GM23248 (cell line): Measurements from ENCODE around the gene CP. TPM values are rescaled to one million over a fixed set of nuclear protein-coding genes. Genes with fewer than 3 reads are reported as not detected.
A peak's percentile ranks its signal among the peaks of the same experiment; 100 is the strongest.
"Not testable (repeated sequence)": the region's sequence is repeated elsewhere in the genome, so short reads cannot be mapped to it uniquely, and the experiment has no call there.

Experiments
- DNase-seq: peaks from one replicate; pipeline ENCODE4 v3.0.0-alpha.2; 2015
- H2AFZ ChIP-seq: fragments of 200-600 bp; sonication (generic); 2 replicates; pipeline ENCODE4 v1.6.1; 2016; ENCODE audit warnings: antibody characterized with exemption
- H3F3A ChIP-seq: fragments of 200-600 bp; sonication (generic); 2 replicates; pipeline ENCODE4 v1.6.1; 2016; ENCODE audit warnings: mild to moderate bottlenecking, antibody characterized with exemption, mixed run types; ENCODE audit not compliant: insufficient read depth
- H3K27ac ChIP-seq: fragments of 200-600 bp; sonication (generic); 2 replicates; pipeline ENCODE4 v1.5.1; 2016; ENCODE audit warnings: mild to moderate bottlenecking
- H3K27me3 ChIP-seq: fragments of 200-600 bp; sonication (generic); replicated peaks from 2 replicates; pipeline ENCODE4 v1.6.1; 2016; ENCODE audit warnings: mild to moderate bottlenecking; ENCODE audit not compliant: insufficient read depth
- H3K36me3 ChIP-seq: fragments of 200-600 bp; sonication (generic); 2 replicates; pipeline ENCODE4 v1.6.1; 2016; ENCODE audit warnings: low read depth, mild to moderate bottlenecking
- H3K4me1 ChIP-seq: fragments of 200-600 bp; sonication (generic); 2 replicates; pipeline ENCODE4 v1.6.1; 2016; ENCODE audit warnings: mild to moderate bottlenecking; ENCODE audit not compliant: insufficient read depth
- H3K4me2 ChIP-seq: fragments of 200-600 bp; sonication (generic); one replicate; pipeline ENCODE4 v1.6.1; 2016; ENCODE audit warnings: mild to moderate bottlenecking; ENCODE audit not compliant: unreplicated experiment
- H3K4me3 ChIP-seq: fragments of 200-600 bp; sonication (generic); 2 replicates; pipeline ENCODE4 v1.5.1; 2016; ENCODE audit warnings: mild to moderate bottlenecking
- H3K79me2 ChIP-seq: fragments of 200-600 bp; sonication (generic); 2 replicates; pipeline ENCODE4 v1.6.1; 2016; ENCODE audit warnings: mild to moderate bottlenecking; ENCODE audit not compliant: insufficient read depth
- H3K9ac ChIP-seq: fragments of 200-600 bp; sonication (generic); 2 replicates; pipeline ENCODE4 v1.6.1; 2016; ENCODE audit warnings: mild to moderate bottlenecking
- H3K9me2 ChIP-seq: fragments of 200-600 bp; sonication (generic); 2 replicates; pipeline ENCODE4 v1.6.1; 2016; ENCODE audit warnings: mixed run types, mild to moderate bottlenecking, moderate library complexity; ENCODE audit not compliant: insufficient read depth
- H3K9me3 ChIP-seq: fragments of 200-600 bp; sonication (generic); one replicate; pipeline ENCODE4 v1.6.1; 2017; ENCODE audit warnings: low read depth
- H4K20me1 ChIP-seq: fragments of 200-600 bp; sonication (generic); 2 replicates; pipeline ENCODE4 v1.6.0; 2016; ENCODE audit not compliant: insufficient read depth
- EZH2 ChIP-seq: fragments of 200-600 bp; sonication (generic); IDR thresholded peaks from 2 replicates; pipeline ENCODE4 v1.6.1; 2018; ENCODE audit warnings: antibody characterized with exemption, mild to moderate bottlenecking; ENCODE audit not compliant: insufficient read depth, poor library complexity, severe bottlenecking
- EZH2phosphoT487 ChIP-seq: fragments of 200-600 bp; sonication (generic); IDR thresholded peaks from 2 replicates; pipeline ENCODE4 v1.6.1; 2018; ENCODE audit warnings: antibody characterized with exemption, moderate library complexity, mild to moderate bottlenecking, low read depth; ENCODE audit not compliant: insufficient read depth
- WGBS, 2 experiments: methylation state at CpG; one replicate each; pipeline ENCODE4 v1.1.6; 2015 to 2017; ENCODE audit warnings: low lambda C conversion rate in 2 of 2, low coverage in 1 of 2; ENCODE audit errors: missing lambda C conversion rate in 2 of 2; 5-methylcytosine and 5-hydroxymethylcytosine counted together
- in situ Hi-C: fragments of 300-500 bp; cut with MboI; formaldehyde crosslinking; loops from 2 replicates; pipeline ENCODE4 v1.15.0; 2020
- polyA plus RNA-seq: library from polyadenylated mRNA; unstranded; fragments of >200 nt; fragmentation: Nextera tagmentation; extraction: Ambion mirVana; gene quantifications from 2 replicates; pipeline ENCODE4 v1.2.1, GENCODE V29; 2016
- total RNA-seq: library from RNA; depleted of rRNA; stranded (reverse); fragments of >200 nt; shearing (Covaris generic); gene quantifications from 2 replicates; pipeline ENCODE4 v1.2.3, GENCODE V29; 2014

Gene CP
- total and polyA plus RNA-seq, 2 experiments from 2014 or later = not detected

GRCh38 chr3:149199474-149199873 lies 22.2 kb downstream of the CP start:
- no peak for TF ChIP-seq EZH2
- Histone ChIP-seq H3K4me1 (peaks cover 6% of the 10 kb centered on the region; the same call in 1 of the 2 replicates), H4K20me1 (no peaks in the 10 kb centered on the region), H3K9me3 (no peaks in the 10 kb centered on the region), H3K4me2 (no peak overlapping the region), H3K79me2 (no peaks in the 10 kb centered on the region), H2AFZ (no peak overlapping the region), H3K36me3 (no peaks in the 10 kb centered on the region), H3K9ac (no peak overlapping the region), H3K27me3 (no peaks in the 10 kb centered on the region), H3F3A (no peaks in the 10 kb centered on the region), H3K4me3 (no peak overlapping the region), H3K27ac (no peak overlapping the region), H3K9me2 (no peaks in the 10 kb centered on the region)
- DNase-seq = no peak
- WGBS, 2 experiments = 84% methylated on average over 4 of the region's 4 CpGs
- in situ Hi-C loops = no loop called here

GRCh38 chr3:149198611-149199010 lies 23.0 kb downstream of the CP start:
- peaks cover 6% of the 10 kb centered on the region; the same call in 1 of the 2 replicates for H3K4me1 ChIP-seq
- no peak overlapping the region for H3K4me3 ChIP-seq
- H3K36me3 ChIP-seq = no peaks in the 10 kb centered on the region
- no peaks in the 10 kb centered on the region for H3K9me3 ChIP-seq
- TF ChIP-seq EZH2phosphoT487 = no peak
- no peak for TF ChIP-seq EZH2
- no peaks in the 10 kb centered on the region for H4K20me1 ChIP-seq
- no peaks in the 10 kb centered on the region for H3K9me2 ChIP-seq
- peak; percentile 5 for DNase-seq
- H3K9ac ChIP-seq = no peak overlapping the region
- no peak overlapping the region for H3K4me2 ChIP-seq
- in situ Hi-C loops = no loop called here
- H2AFZ ChIP-seq = peak overlapping the region; percentile 28; the same call in 1 of the 2 replicates
- H3K79me2 ChIP-seq = no peaks in the 10 kb centered on the region
- no peak overlapping the region for H3K27ac ChIP-seq
- no peaks in the 10 kb centered on the region for H3F3A ChIP-seq
- no peaks in the 10 kb centered on the region for H3K27me3 ChIP-seq
- whole genome bisulfite sequencing, 2 experiments = 51 to 58% methylated on average over 7 of the region's 7 CpGs

- no peaks in the 10 kb centered on the region for H3K9me3 ChIP-seq
- DNase-seq = no peak
- H3K4me1 ChIP-seq = peaks cover 6% of the 10 kb centered on the region; the same call in 1 of the 2 replicates
- no peaks in the 10 kb centered on the region for H3F3A ChIP-seq
- H2AFZ ChIP-seq = no peak overlapping the region
- no peak overlapping the region for H3K9ac ChIP-seq
- WGBS, 2 experiments = 81 to 82% methylated on average over 5 of the region's 5 CpGs
- H3K36me3 ChIP-seq = no peaks in the 10 kb centered on the region
- H4K20me1 ChIP-seq = no peaks in the 10 kb centered on the region
- H3K79me2 ChIP-seq = no peaks in the 10 kb centered on the region
- H3K4me3 ChIP-seq = no peak overlapping the region
- TF ChIP-seq EZH2phosphoT487 = no peak
- no peak for TF ChIP-seq EZH2
- H3K9me2 ChIP-seq = no peaks in the 10 kb centered on the region
- H3K27me3 ChIP-seq = no peaks in the 10 kb centered on the region
- H3K4me2 ChIP-seq = no peak overlapping the region
- H3K27ac ChIP-seq = no peak overlapping the region
- in situ Hi-C loops = no loop called here
These were observed 24.0 kb downstream of the CP start for GRCh38 chr3:149197669-149198068.

- H3K27ac ChIP-seq, H3K9me3 ChIP-seq, H3K27me3 ChIP-seq, H2AFZ ChIP-seq, in situ Hi-C loops, H3K9me2 ChIP-seq, H3K4me3 ChIP-seq, H3F3A ChIP-seq, H3K4me1 ChIP-seq, H4K20me1 ChIP-seq, H3K79me2 ChIP-seq, DNase-seq, H3K4me2 ChIP-seq, H3K36me3 ChIP-seq, H3K9ac ChIP-seq: not testable (repeated sequence)
- 89 to 93% methylated on average over 12 of the region's 12 CpGs for WGBS, 2 experiments
These were observed 24.6 kb downstream of the CP start for GRCh38 chr3:149196805-149197592.

- no peak overlapping the region for H2AFZ ChIP-seq
- no peaks in the 10 kb centered on the region for H4K20me1 ChIP-seq
- H3K4me2 ChIP-seq = no peak overlapping the region
- TF ChIP-seq EZH2 = no peak
- no peak for TF ChIP-seq EZH2phosphoT487
- no peaks in the 10 kb centered on the region for H3F3A ChIP-seq
- H3K4me1 ChIP-seq = peaks cover 6% of the 10 kb centered on the region; the same call in 1 of the 2 replicates
- H3K4me3 ChIP-seq = no peak overlapping the region
- H3K36me3 ChIP-seq = no peaks in the 10 kb centered on the region
- DNase-seq = no peak
- H3K9me3 ChIP-seq = no peaks in the 10 kb centered on the region
- in situ Hi-C loops = no loop called here
- H3K9me2 ChIP-seq = no peaks in the 10 kb centered on the region
- WGBS, 2 experiments = 72 to 74% methylated on average over 1 of the region's 1 CpG
- H3K79me2 ChIP-seq = no peaks in the 10 kb centered on the region
- no peak overlapping the region for H3K27ac ChIP-seq
- no peak overlapping the region for H3K9ac ChIP-seq
- no peaks in the 10 kb centered on the region for H3K27me3 ChIP-seq
These were observed 26.4 kb downstream of the CP start for GRCh38 chr3:149195221-149195620.
